ENCODE data around the gene GHSR. TPM values are rescaled to one million over a fixed set of nuclear protein-coding genes. Genes with fewer than 3 reads are reported as not detected.

GHSR gene
- total RNA-seq, 1 donor from 2014 or later = not detected

Other genes starting within 250 kb of the GHSR start
- gene TNFSF10, start 75.0 kb upstream of the GHSR start, total RNA-seq = 13.7 TPM

Data from Right ventricle myocardium superior (tissue), 1 donor.